Left colon (tissue), 2 donors: ENCODE measurements around the gene GTF3C5. TPM values are rescaled to one million over a fixed set of nuclear protein-coding genes. Genes with fewer than 3 reads are reported as not detected.

Experiments
- ATAC-seq: fragments of 200-7000 bp; cut with Tn5 transposase; one replicate; pipeline ENCODE4 v1.9.1; 2020; ENCODE audit warnings: mild to moderate bottlenecking, moderate library complexity
- DNase-seq, 2 donors: peaks; one replicate each; pipeline ENCODE4 v3.0.0-alpha.2; 2020
- intact Hi-C, 2 donors: fragments of 100-400 bp; cut with DNase I in 1 of 2; cut with micrococcal nuclease in 1 of 2; formaldehyde crosslinking; loops; one replicate each; pipeline versions ENCODE4 v1.11.2 to v1.14.0; 2022; cut with DNase I, micrococcal nuclease
- total RNA-seq, 2 donors: library from RNA; stranded (reverse); fragmentation: NEBNext Ultra II Directional; extraction: Animal tissue kit (Norgen Biotek cat#: 25700); gene quantifications; one replicate each; pipeline ENCODE4 v1.2.1, GENCODE V29; 2021
- donor health status: DM: no; HTN: no; CAD: no.
- donor health status: DM: yes; HTN: yes; CAD: no.

The GTF3C5 gene
- total RNA-seq, 2 donors from 2014 or later, result 39.0 to 44.4 TPM

- no peak for DNase-seq
- ATAC-seq, result no peak
- intact Hi-C loops, result no loop called here
Measured at GRCh38 chr9:133098871-133099270, 68.1 kb downstream of the GTF3C5 start.

- intact Hi-C loops, result loop anchor here (5.0 kb wide), 1 partner anchor 47 kb away; no protein-coding TSS in a partner anchor
- peak in 1 of 2 donors; percentile 12 for DNase-seq
- ATAC-seq, result no peak
Measured at GRCh38 chr9:133099726-133100505, 69.1 kb downstream of the GTF3C5 start.

- ATAC-seq (no peak), DNase-seq (peak in 1 of 2 donors; percentile 14)
- intact Hi-C loops, result loop anchor here (5.0 kb wide), 1 partner anchor 47 kb away; no protein-coding TSS in a partner anchor
Measured at GRCh38 chr9:133100506-133101355, 69.9 kb downstream of the GTF3C5 start.

GRCh38 chr9:133101356-133102189, 70.8 kb downstream of the GTF3C5 start:
- intact Hi-C loops, result loop anchor here (5.0 kb wide), 1 partner anchor 46 kb away; no protein-coding TSS in a partner anchor
- ATAC-seq (no peak), DNase-seq (peak in 1 of 2 donors; percentile 22)

- intact Hi-C loops, result loop anchor here (5.0 kb wide), 1 partner anchor 45 kb away; no protein-coding TSS in a partner anchor
- ATAC-seq (no peak), DNase-seq (peak in 1 of 2 donors; percentile 24)
Measured at GRCh38 chr9:133102190-133103021, 71.6 kb downstream of the GTF3C5 start.

- DNase-seq, result peak; percentile 50 to 71
- intact Hi-C loops, result loop anchor here (5.0 kb wide), 1 partner anchor 44 kb away; no protein-coding TSS in a partner anchor
- ATAC-seq, result peak; percentile 83
Measured at GRCh38 chr9:133103183-133103986, 72.6 kb downstream of the GTF3C5 start.

GRCh38 chr9:133103987-133104505, 73.2 kb downstream of the GTF3C5 start:
- DNase-seq, result peak in 1 of 2 donors; percentile 21
- peak; percentile 3 for ATAC-seq
- intact Hi-C loops, result loop anchor here (5.0 kb wide), 1 partner anchor 43 kb away; no protein-coding TSS in a partner anchor

GRCh38 chr9:133104718-133105460, 74.1 kb downstream of the GTF3C5 start:
- intact Hi-C loops, result loop anchor here (5.0 kb wide), 1 partner anchor 42 kb away; no protein-coding TSS in a partner anchor
- DNase-seq (peak in 1 of 2 donors; percentile 5), ATAC-seq (no peak)

- ATAC-seq (no peak), DNase-seq (peak in 1 of 2 donors; percentile 24)
- intact Hi-C loops, result no loop called here
Measured at GRCh38 chr9:133105461-133105770, 74.6 kb downstream of the GTF3C5 start.

GRCh38 chr9:133106511-133107244, 75.9 kb downstream of the GTF3C5 start:
- DNase-seq (no peak), ATAC-seq (no peak)
- intact Hi-C loops, result no loop called here

GRCh38 chr9:133107245-133107722, 76.5 kb downstream of the GTF3C5 start:
- intact Hi-C loops, result no loop called here
- ATAC-seq (no peak), DNase-seq (no peak)
